ENCODE results near the gene CASZ1.

- TF ChIP-seq, protein P1, sequence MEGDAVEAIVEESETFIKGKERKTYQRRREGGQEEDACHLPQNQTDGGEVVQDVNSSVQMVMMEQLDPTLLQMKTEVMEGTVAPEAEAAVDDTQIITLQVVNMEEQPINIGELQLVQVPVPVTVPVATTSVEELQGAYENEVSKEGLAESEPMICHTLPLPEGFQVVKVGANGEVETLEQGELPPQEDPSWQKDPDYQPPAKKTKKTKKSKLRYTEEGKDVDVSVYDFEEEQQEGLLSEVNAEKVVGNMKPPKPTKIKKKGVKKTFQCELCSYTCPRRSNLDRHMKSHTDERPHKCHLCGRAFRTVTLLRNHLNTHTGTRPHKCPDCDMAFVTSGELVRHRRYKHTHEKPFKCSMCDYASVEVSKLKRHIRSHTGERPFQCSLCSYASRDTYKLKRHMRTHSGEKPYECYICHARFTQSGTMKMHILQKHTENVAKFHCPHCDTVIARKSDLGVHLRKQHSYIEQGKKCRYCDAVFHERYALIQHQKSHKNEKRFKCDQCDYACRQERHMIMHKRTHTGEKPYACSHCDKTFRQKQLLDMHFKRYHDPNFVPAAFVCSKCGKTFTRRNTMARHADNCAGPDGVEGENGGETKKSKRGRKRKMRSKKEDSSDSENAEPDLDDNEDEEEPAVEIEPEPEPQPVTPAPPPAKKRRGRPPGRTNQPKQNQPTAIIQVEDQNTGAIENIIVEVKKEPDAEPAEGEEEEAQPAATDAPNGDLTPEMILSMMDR (IDR thresholded peaks at IDR 0.05), result no peak
- TF ChIP-seq POLR2A (IDR thresholded peaks at IDR 0.05), result no peak
Measured at GRCh38 chr1:10795276-10796021, 997 bp downstream of the CASZ1 start.
